NB4 (cell line): ENCODE data around the gene LPAR3.

Experiments used
- CTCF ChIP-seq: IDR thresholded peaks from one replicate; pipeline ENCODE4 v1.5.1; 2012; ENCODE audit warnings: low read depth, low read length
- MYC ChIP-seq: IDR thresholded peaks from 2 replicates; pipeline ENCODE4 v1.6.1; 2011; ENCODE audit warnings: low read depth, low read length
- POLR2A ChIP-seq: IDR thresholded peaks from 2 replicates; pipeline ENCODE4 v1.6.1; 2011; ENCODE audit warnings: mild to moderate bottlenecking; ENCODE audit not compliant: insufficient read length; ENCODE audit errors: extremely low read depth

DNA sequence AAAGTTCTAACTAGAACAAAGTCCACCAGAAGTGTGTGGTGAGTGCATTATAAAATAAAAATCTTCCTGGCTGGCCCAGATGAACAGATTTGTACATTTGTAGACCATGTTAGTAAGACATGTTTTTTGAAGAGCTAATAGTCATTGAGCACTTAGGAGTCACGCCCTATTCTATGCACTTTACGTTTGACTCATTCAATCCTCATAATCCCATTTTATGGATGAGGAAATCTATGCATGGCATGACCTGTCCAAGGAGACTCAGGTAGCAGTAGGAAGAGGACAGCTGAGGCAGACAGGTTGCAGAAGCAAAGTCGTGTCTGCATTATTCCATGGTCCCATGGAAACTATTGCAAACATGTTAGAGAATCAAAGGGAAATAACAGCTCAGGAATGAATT lies 30.3 kb upstream of the LPAR3 start:
- no peak for TF ChIP-seq POLR2A
- TF ChIP-seq CTCF: no peak
- no peak for TF ChIP-seq MYC
